ENCODE data around the gene DCPS.

DCPS gene

DNA sequence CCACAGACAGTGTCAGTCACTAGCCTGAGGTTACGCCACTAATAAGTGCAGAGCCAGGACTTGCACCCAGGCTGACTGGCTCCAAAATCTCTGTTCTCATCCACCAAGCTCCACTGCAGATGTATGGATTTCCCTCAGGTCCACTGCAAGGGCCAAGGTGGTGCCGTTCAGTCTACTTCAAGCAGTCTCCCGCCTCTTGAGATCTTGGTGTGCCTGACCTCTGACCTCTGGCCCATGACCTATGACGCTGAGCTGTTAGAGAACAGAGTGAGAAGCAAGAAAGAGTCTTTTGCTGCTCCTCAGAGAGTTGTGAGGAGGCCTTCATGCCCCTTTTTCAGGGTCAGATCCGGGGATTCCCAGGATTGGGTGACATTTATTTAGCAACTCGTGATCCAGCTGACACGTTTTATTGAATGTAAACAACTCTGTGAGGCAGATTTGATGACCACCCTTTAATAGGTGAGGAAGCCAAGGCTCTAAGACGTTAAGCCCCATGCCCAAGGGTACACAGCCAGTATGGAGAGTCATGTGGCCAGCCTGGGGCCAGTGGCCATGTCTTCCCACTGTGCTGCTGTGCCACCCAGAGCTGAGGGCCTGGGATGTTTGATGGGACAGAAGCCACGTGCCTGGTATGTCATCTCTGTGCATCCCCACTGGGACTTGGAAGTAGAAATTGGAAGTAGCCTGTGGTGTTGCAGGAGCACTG, 25.2 kb downstream of the DCPS start:
- no peak for DNase-seq (ENCODE audit: low spot score)

DNA sequence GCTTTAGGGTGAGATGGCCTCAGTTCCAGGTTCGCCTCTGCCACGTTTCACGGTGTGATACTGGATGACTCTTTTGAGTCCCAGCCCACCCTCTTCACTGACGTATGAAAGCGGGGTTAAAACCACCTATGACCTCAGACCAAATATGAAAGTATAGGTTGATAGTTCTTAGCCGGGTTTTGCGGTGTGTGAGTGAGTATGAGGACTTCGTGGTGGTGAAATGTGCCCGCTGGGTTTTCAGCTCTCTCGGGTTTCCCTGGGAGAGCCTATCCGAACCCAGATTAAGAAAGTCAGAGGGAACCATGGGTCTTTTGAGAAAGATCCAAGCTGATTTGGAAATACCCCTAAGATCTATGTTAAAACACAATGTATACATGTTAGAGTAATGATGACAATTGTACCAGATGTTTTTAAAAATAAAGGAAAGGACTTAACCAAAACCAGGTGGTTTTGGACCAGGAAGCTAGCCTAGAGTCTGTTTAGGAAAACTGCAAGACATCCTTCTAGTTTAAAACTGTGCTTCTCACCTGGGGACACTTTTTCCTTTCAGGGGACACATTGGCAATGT, 25.9 kb downstream of the DCPS start:
- DNase-seq (ENCODE audit: low spot score): no peak

DNA sequence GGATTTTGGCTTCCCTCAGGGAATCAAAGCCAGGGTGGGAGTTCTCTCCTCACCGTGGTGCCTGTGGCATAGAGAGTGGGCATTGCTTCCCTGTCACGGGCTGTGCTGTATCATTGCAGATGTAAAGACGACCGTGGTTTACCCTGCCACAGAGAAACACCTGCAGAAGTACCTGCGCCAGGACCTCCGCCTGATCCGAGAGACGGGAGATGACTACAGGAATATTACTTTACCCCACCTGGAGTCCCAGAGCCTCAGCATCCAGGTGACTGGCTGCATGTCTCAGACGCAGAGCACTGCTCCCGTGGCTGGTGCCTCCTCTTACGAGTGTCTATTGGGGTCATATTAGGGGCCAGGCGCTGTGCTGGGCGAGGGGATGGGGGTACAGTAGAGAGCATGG, 27.4 kb downstream of the DCPS start:
- no peak for DNase-seq (ENCODE audit: low spot score)

DNA sequence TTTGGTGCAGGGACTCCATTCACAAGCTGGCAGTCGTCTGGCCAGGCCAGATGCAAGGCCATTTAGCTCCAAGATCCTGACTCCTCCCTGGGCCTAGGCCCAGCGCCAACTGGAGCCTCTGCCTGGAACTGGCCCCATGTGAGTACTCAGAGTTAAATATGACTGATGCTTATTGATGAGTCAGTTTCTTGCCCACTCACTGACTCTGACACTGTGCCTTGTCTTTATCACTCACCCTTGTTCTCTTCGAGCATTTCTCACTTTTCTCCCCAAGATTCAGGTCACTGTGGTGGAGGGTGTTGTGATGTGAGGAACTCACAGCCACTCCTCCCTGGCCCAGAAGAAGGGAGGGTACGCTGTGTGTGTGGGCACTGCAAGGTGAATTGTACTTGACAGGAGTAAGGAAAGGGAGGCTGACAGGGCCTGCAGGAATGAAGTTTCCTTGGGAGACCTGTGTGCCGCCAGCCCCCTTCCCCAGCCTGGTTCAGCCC, 28.4 kb downstream of the DCPS start:
- no peak for DNase-seq (ENCODE audit: low spot score)

GRCh38 chr11:126333142-126333541, 29.3 kb downstream of the DCPS start:
- no peak for DNase-seq (ENCODE audit: low spot score)

DNA sequence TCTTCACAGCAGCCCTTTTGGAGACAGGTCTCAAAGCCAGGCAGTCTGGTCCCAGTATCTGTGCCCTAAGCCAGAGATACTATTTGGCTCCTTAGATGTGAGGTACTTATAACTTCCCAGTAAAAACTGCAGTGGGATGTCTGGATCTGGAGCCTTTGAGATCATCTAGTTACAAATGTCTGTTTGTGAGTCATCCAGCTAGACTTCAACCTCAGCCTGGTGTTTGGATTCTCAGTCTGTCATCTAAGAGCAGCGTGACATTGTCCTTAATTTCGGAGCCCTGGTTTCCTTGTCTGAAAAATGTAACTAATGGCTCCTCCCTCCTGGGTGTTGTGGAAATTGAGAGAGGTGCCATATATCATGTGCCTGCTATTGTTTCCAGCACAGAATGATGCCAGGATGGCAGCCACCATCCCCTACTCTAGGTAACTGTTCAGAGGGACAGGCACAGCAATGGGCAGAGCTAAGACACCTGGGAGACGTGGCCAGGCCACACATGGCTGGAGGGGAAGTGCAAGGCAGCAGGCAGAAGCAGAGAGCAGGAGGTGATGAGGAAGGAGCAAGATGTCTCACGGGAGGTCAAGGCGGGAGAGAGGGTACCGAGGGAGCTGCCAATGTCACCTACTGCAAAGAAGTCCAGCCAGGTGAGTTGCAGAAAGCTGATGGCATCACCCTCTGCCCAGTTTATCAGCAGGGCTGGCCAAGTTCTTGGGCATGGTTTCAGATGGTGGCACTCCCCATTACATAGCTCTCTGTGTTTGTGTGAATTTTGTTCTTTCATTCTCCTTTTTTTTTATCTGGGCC, 31.0 kb downstream of the DCPS start:
- DNase-seq (ENCODE audit: low spot score): no peak

GRCh38 chr11:126335463-126335760, 31.6 kb downstream of the DCPS start:
- no peak for DNase-seq (ENCODE audit: low spot score)

GRCh38 chr11:126336138-126336541, 32.3 kb downstream of the DCPS start:
- no peak for DNase-seq (ENCODE audit: low spot score)

DNA sequence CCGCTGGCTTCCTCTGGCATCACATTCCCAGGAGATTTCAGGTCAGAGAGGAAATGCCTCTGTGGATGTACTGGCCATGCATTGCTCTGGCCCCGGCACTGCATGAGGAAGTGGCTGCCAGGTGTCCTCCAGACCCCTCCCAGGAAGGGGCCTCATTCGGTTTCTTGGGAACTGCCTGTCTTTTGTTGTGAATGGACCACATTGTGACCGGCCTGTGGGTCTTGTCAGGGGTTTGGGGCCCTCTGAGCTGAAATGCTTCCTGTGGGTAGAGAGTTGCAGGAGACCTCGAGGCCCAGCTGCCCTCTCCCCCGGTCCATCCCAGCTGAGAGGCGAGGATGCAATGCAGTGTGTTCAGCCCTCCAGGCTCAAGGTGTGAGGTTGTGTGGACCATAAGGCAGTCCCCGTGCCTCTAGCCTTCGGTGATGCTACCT, 32.8 kb downstream of the DCPS start:
- peak; percentile 80 for DNase-seq (ENCODE audit: low spot score)

- no peak for DNase-seq (ENCODE audit: low spot score)
Measured at GRCh38 chr11:126337126-126337473, 33.2 kb downstream of the DCPS start.

GRCh38 chr11:126337474-126338241, 33.8 kb downstream of the DCPS start:
- no peak for DNase-seq (ENCODE audit: low spot score)

DNA sequence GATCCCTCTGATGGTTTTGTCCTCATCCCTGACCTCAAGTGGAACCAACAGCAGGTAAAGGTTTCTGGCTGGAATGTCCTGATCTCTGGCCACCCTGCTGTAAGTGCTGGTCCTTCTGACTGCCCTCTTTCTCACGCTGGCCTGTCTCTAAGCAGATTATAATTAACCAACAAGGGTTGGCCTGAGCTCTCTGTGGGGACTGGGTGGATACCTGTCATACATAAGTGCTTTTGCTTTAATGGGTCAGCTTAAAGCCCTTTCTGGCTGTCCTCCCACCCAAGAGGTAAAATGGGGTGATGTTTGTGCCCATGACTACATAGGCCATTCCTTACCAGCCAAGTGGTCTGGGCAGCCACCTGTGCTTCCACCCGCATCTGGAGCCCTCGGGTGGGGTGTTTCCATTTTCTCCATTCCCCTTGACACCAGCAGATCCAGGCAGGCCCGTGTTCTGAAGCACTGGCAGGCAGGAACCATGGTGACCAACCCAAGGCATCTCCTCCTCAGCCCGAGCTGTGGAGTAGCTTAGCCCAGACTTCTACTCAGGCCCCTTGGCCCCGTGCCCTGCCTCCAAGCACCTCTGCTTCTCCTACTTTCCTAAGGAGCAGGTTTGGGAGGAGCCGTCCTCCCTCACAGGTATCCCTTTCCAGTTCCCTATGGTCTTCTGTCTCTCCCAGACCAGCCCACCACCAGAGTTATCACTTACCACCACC, 34.6 kb downstream of the DCPS start:
- DNase-seq (ENCODE audit: low spot score): no peak

DNA sequence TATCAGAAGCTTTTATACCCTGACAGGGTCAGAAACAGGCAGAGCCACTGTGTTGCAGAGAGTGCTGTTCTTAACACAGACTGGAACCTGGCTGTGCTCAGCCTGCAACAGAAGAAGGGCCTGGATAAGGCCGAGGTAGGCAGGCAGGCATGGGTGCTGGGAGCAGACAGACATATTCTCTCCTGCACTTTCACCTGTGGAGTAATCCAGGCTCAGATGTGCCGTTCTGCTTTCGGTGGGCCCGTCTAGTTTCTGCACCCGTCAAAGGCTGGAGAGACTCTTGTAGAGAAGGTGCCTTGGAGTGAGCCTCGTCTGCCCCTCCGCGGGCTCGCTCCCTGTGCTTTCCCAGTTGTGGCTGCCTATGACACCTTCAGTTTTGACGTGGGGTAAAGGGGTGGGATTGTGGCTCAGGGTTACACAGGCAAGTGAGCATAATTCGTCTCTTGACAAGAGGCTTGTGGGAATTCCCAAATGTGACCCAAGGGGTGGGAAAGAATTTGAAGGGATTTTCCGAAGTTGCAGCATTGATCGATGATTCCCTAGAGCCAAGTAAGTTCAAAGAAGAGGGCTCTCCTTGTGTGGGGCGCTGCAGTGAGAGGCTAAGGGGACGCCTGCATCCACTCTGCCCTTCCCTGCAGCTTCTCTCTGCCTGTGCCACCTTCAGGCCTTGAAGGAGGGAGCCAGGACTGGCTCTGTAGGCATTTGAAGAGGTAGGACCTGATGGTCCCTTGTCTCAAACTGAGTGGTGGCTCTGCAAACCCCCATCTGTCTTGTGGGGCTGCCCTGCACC, 35.4 kb downstream of the DCPS start:
- DNase-seq (ENCODE audit: low spot score): no peak

- DNase-seq (ENCODE audit: low spot score): no peak
Measured at GRCh38 chr11:126339863-126340434, 36.1 kb downstream of the DCPS start.

- no peak for DNase-seq (ENCODE audit: low spot score)
Measured at GRCh38 chr11:126340960-126341606, 37.2 kb downstream of the DCPS start.

DNA sequence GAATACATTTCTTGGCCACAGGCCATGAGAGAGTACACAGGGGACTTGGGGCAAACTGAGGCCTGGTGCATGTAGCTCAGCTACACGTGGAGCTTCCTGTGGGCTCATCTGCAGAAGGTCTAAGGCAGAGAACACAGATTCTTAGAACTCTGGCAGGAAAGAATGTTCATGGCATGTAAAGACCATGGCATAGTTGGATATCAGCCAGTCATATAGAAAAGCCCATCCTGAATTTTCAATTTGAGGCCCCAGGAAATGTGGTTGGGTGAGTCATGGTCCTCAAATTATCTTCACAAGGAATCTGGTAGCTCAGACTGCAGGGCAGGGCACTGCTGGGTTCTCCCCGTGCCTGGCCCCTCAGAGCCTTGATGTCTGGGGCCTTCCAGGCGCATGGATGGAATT, 37.9 kb downstream of the DCPS start:
- peak; percentile 77 for DNase-seq (ENCODE audit: low spot score)

DNA sequence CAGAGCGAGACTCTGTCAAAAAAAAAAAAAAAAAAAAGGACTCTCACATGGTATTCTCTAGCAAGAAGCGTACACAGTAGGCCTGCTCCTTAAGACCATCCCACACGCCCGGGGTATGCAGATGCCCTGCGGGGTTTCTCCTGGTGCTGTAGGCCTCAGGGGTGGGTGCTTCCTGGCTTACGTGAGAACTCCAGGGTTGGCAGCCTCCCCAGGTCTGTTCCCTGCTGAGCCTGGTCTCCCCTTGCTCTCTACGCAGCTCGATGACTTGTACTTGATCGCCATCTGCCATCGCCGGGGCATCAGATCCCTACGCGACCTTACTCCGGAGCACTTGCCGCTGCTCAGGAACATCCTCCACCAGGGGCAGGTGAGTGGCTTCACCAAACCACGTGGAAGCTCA, 39.2 kb downstream of the DCPS start:
- DNase-seq (ENCODE audit: low spot score): no peak

GRCh38 chr11:126344141-126345080, 40.6 kb downstream of the DCPS start:
- DNase-seq (ENCODE audit: low spot score): no peak

DNA sequence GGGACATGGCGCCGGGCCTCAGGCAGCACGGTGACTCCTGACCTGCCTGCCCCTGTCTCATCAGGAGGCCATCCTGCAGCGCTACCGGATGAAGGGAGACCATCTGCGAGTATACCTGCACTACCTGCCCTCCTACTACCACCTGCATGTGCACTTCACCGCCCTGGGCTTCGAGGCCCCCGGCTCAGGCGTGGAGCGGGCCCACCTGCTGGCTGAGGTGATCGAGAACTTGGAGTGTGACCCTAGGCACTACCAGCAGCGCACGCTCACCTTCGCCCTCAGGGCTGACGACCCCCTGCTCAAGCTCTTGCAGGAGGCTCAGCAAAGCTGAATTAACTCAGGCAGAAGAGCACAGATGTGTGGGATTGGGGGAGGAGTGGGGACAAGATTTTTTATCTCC, 41.4 kb downstream of the DCPS start:
- no peak for DNase-seq (ENCODE audit: low spot score)
